HG02870 (cell line): Measurements from ENCODE around the gene RNF144B.

Source experiments
- ATAC-seq: cut with Tn5 transposase; IDR thresholded peaks from one replicate; pipeline ENCODE4 v1.9.1; 2021; ENCODE audit warnings: mild to moderate bottlenecking, moderate library complexity; ENCODE audit not compliant: unreplicated experiment

The RNF144B gene

DNA sequence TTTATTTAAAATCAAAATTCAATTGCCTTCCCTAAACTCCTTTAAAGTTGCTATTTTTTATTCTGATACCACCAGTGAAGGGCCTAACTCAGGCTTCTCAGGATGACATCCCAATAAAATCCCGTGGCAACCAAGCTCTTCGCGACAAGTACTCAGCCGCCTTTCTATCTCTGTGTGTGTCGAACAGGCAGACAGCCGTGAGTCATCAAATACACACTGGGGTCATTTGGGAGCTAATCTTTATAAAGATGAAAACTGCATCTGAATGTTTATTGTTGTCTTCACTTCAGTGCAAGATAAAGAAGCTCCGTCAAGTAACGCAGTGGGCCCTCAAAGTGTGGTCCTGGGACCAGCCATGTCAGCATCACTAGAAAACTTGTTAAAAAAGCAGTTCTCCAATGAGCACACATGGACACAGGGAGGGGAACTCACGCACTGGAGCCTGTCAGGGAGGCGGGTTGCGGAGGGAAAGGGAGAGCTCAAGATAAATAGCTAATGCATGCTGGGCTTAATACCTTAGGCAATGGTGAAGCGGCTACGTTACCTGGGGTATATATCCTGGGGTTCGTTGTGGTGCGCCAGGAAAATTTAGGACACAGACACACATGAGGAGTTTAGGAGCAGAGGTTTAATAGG lies 119.3 kb downstream of the RNF144B start:
- ATAC-seq = no peak

DNA sequence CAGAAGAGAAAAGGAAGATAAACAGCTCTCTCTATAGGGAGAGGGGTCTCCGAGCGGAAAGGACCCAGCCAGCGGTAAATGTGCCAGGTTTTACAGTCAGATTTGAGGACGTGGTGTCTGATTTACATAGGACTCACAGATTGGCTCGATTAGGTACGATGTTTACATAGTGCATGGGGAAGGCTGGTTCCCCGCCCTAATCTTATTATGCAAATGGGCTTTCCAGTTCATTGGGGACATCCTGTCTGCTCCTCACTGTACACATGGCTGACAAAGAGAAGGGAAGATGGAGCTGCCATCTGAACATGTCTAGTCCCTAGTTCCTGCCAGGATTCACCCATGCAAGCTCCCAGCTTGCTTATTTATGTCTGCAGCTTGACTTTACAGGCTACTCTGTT lies 119.9 kb downstream of the RNF144B start:
- no peak for ATAC-seq

DNA sequence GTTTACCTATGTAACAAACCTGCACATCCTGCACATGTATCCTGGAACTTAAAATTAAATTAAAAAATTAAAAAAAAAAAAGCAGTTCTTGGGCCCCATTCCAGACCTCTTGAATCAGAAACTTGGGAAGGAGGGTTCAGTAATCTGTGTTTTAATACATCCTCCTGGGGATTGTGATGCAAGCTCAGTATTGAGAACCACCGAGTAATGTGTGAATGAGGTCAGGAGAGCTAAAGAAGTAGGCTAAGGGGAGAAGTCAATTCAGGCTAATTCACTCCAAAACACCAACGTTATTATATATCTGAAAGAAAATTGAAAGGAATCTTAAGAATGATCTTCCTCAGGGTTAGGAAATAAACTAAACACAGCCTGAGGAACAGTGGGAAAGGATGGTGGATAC lies 120.4 kb downstream of the RNF144B start:
- ATAC-seq = no peak

- no peak for ATAC-seq
These were observed 122.9 kb downstream of the RNF144B start for GRCh38 chr6:18509871-18510643.

GRCh38 chr6:18510644-18511033 lies 123.5 kb downstream of the RNF144B start:
- no peak for ATAC-seq

DNA sequence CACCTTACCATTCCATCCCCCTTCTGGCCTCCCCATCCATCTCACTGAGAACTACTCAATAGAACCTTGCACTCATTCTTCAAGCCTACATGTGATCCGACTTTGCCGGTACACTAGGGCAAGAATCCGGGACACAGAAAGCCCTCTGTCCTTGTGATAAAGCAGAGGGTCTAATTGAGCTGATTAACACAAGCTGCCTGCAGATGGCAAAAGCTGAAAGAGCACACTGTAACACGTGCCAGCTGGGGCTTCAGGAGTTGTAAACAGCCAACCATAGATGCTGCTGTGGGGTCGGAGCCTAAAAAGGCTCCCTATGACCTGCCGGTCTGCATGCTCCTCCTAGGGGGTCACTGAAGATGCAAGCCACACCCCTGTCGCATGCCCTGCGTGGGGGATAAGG lies 124.1 kb downstream of the RNF144B start:
- ATAC-seq = no peak

GRCh38 chr6:18513253-18513798 lies 126.2 kb downstream of the RNF144B start:
- no peak for ATAC-seq

DNA sequence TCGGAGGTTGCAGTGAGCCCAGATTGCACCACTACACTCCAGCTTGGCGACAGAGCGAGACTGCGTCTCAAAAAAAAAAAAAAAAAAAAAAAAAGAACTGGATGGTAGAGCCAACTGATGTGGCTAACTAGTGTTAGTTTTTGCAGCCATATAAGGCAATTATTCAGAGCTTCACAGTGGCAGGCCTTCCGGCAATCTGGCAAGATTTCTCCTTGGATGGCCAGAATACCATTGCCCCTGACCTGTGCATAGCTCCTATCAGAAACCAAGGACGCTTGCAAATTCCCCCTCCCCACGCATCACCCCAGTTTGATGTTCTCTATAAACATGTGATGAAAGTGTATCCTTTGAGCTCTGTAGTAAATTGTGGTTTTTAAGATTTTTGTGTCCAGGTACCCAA lies 127.0 kb downstream of the RNF144B start:
- ATAC-seq = no peak

- no peak for ATAC-seq
These were observed 128.6 kb downstream of the RNF144B start for GRCh38 chr6:18515767-18516166.
